Fibroblast of villous mesenchyme (primary cell): ENCODE data around the gene RNASE7. TPM values are rescaled to one million over a fixed set of nuclear protein-coding genes. Genes with fewer than 3 reads are reported as not detected.

Experiments used
- DNase-seq: peaks from one replicate; pipeline ENCODE4 v3.0.0-alpha.2; 2010; ENCODE audit warnings: low read depth
- H3K4me3 ChIP-seq: 2 replicates; pipeline ENCODE4 v1.5.1; 2011; ENCODE audit warnings: low read depth, mild to moderate bottlenecking, low read length
- CTCF ChIP-seq: IDR thresholded peaks from 2 replicates; pipeline ENCODE4 v1.5.1; 2012; ENCODE audit warnings: low read depth, mild to moderate bottlenecking, low read length; ENCODE audit not compliant: insufficient read depth
- total RNA-seq: library from RNA; depleted of rRNA; stranded (reverse); fragments of >200 nt; gene quantifications from 2 replicates; pipeline ENCODE4 v1.2.3, GENCODE V29; 2012

Gene RNASE7
- total RNA-seq, 1 donor: not detected

DNA sequence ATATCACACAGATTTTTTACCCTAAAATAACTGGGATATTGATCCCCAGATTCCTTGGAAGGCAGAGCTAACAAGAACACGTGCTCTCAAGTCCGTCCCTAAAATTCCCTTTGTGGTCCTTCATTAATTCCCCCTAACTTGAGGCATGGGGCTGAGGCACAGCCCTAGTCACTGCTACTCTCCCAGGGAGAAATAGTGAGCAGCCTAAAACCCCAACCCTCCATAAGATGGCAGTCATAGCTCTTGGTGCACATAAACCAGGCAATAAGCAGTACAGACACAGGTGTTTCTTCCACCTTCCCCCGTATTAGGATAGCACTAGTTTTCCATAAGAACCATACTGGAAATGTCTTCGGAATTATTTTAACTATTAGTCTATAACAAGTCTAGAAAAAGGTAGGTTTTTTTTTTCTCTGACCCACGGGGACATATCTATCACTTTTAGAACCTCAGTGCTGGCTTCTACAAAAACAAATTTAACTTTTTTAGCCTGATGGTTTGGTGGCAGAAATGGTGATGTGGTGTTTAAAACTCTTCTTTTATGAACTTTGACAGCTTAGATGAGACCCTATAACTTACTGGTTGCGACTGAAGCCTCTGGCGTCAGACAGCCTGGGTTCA lies 24.8 kb downstream of the RNASE7 start:
- TF ChIP-seq CTCF: peak; percentile 29
- H3K4me3 ChIP-seq: no peak overlapping the region
- no peak for DNase-seq

- H3K4me3 ChIP-seq: peak overlapping the region; percentile 83
- DNase-seq: peak; percentile 60
- TF ChIP-seq CTCF: peak; percentile 68
Measured at GRCh38 chr14:21068521-21069387, 26.6 kb downstream of the RNASE7 start.

DNA sequence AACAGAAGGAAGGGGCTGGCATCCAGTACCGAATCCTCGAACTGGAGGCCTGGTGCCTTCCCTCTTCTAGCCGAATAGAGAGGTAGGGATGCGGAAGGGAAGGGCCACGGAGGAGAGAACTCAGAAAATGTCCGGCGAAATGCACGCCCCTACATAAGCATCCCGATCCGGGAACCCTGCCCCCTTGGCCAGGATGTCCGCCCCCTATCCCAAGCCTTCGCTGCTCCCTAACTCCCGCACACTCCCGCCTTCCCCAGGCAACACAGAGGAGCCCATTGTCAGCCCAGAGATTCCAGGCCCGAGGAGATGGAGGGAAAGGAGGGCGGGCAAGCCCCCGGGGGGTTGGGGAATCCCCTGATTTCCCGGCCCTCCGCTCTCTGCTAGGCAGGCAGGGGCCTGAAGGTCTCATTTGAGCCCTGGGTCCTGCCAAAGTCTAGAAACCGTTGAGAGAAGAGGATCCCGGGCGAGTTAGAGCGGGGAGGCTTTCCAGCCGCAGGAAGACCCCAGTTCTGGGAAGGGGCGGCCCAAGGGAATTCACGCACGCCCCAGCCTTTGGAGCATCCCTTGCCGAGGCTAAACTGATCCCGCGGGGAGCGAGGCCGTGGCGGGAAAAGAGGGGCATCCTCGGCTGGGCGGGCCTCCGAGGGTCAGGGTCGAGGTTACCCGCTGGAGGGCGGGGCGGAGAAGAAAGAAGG lies 27.4 kb downstream of the RNASE7 start:
- no peak for DNase-seq

DNA sequence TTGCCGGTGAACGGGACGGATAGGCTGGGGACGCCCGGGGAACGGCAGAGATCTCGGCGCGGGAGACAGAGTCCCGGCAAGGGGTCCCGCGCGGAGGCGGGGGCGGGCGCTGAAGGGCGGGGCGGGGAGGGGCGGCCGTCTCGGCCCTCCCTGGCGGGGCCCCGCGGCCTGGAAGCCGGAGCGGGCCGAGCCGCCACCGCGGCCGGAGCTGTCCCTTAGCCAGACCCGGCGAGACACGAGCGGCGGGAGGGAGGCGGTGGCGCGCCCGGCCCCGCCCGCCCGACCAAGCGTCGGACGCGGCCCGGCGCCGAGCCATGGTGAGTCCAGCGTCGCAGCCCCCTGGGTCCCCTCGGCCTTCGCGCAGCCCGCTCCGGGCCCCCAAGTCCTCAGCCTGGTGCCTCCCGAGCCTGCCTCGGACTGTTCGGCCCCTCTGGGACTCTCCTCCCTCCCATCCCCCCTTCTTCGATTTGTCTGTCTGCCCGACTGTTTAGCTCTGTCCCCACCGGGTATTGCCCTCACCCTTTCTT lies 28.0 kb downstream of the RNASE7 start, which contains the start of gene ARHGEF40:
TSS of gene ARHGEF40 (plus strand) at position 222 of the 527 bp plus-strand sequence. CDS start at position 315, 93 bp downstream.
- peak; percentile 35 for DNase-seq
- no peak for TF ChIP-seq CTCF

More for the DNA sequence above, 27.4 kb downstream of the RNASE7 start:
- no peak for TF ChIP-seq CTCF
- peak overlapping the region; percentile 83 for H3K4me3 ChIP-seq

DNA sequence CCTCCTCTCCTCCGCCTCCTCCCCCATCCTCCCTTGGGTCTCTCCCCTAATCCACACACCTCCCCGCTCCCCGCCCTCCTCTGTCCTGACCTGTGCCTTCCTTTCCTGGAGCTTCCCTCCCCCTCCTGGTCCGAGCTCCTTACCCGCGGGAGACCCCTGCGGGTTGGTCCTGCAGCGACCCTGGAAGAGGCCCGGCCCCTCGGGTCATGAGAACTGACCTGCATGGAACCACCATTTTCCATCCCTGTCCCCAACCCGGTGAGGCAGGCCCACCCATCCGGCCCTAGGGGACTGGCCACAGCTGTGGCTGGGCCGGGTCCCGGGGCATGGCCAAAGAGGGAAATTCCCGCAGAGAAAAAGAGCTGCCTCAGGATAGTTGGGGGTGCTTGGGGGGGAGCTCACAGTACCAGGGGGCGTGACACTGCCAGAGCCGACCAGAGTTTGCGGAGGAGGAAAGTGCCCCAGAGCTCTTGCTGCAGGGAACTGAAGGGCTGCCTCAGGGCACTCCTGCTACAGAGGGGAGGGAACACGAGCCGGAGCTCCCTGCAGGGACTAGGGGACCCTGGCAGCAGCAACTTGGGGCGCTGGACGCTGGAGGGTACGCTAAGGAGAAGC lies 28.6 kb downstream of the RNASE7 start:
- no peak for TF ChIP-seq CTCF
- H3K4me3 ChIP-seq: peak overlapping the region; percentile 83
- peak; percentile 37 for DNase-seq

More for the DNA sequence above, 28.0 kb downstream of the RNASE7 start, which contains the start of gene ARHGEF40:
- peak within 1 kb of the TSS; percentile 83 for H3K4me3 ChIP-seq

DNA sequence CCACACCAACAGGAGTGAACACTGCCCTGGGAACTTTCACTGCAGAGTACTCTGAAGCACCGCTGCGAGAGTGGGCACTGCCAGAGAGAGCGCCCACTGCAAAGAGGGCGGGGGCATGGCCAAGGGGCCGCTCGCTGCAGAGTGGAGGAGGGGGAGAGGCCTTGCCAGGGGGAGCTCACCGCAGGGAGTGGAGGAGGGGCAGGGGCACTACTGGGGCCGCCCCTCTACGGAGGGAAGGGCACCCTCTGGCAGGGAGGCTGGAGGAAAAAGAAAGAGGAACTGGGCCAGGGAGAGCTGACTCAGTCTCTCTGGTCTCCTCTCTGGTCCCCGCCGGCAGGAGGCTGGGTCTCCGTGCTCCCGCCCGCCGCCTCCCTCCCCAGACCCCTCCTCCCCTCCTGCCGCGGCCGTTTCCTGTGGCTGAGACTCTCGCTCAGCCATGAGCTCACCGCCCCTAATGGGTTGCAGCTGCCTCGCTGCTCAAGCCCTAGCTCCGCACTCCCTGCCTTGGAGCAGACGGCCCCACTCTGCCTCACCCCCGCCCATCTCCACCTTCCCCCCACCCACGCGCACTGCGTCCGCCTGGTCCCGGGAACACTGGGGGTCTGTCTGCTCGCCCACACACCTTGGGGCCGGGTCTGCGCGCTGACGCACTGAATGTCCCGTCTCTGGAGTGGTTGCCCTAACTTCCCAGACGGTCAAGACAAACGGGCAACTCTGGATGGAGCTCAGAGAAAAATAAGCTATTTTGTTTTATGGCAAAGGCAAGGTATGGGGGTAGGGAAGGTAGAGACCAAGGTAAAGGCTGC lies 29.3 kb downstream of the RNASE7 start:
- peak overlapping the region; percentile 83 for H3K4me3 ChIP-seq
- TF ChIP-seq CTCF: no peak
- peak; percentile 90 for DNase-seq
